GM19328 (cell line): ENCODE results near the gene MACC1.
A peak's percentile ranks its signal among the peaks of the same experiment; 100 is the strongest.

Experiments
- ATAC-seq: cut with Tn5 transposase; IDR thresholded peaks from one replicate; pipeline ENCODE4 v1.9.1; 2021; ENCODE audit warnings: mild to moderate bottlenecking, moderate library complexity; ENCODE audit not compliant: unreplicated experiment

Gene MACC1

GRCh38 chr7:20232848-20233247, 15.7 kb upstream of the MACC1 start:
- no peak for ATAC-seq

GRCh38 chr7:20229646-20230500, 12.7 kb upstream of the MACC1 start:
- no peak for ATAC-seq

GRCh38 chr7:20229081-20229480, 11.9 kb upstream of the MACC1 start:
- ATAC-seq = no peak

GRCh38 chr7:20228654-20229053, 11.5 kb upstream of the MACC1 start:
- ATAC-seq = no peak

GRCh38 chr7:20227291-20227795, 10.2 kb upstream of the MACC1 start:
- ATAC-seq = no peak

- no peak for ATAC-seq
Measured at GRCh38 chr7:20226860-20227259, 9.7 kb upstream of the MACC1 start.

- ATAC-seq = no peak
Measured at GRCh38 chr7:20225384-20225783, 8.2 kb upstream of the MACC1 start.

- ATAC-seq = no peak
Measured at GRCh38 chr7:20224025-20224424, 6.8 kb upstream of the MACC1 start.

GRCh38 chr7:20223356-20223755, 6.2 kb upstream of the MACC1 start:
- ATAC-seq = no peak

- ATAC-seq = no peak
Measured at GRCh38 chr7:20222219-20222828, 5.1 kb upstream of the MACC1 start.

GRCh38 chr7:20220921-20221547, 3.9 kb upstream of the MACC1 start:
- ATAC-seq = no peak

GRCh38 chr7:20220293-20220761, 3.1 kb upstream of the MACC1 start:
- peak; percentile 5 for ATAC-seq

GRCh38 chr7:20219446-20220292, 2.5 kb upstream of the MACC1 start:
- peak; percentile 72 for ATAC-seq

- ATAC-seq = no peak
Measured at GRCh38 chr7:20219062-20219445, 1.9 kb upstream of the MACC1 start.

- ATAC-seq = no peak
Measured at GRCh38 chr7:20218279-20218678, 1.1 kb upstream of the MACC1 start.

GRCh38 chr7:20216406-20217036, 663 bp downstream of the MACC1 start:
- ATAC-seq = no peak

GRCh38 chr7:20214921-20215669, 2.1 kb downstream of the MACC1 start:
- no peak for ATAC-seq

- no peak for ATAC-seq
Measured at GRCh38 chr7:20214132-20214531, 3.1 kb downstream of the MACC1 start.

GRCh38 chr7:20213378-20213777, 3.8 kb downstream of the MACC1 start:
- ATAC-seq = no peak

- no peak for ATAC-seq
Measured at GRCh38 chr7:20211376-20211775, 5.8 kb downstream of the MACC1 start.
